SK-N-SH (cell line): ENCODE measurements around the gene FANCM. TPM values are rescaled to one million over a fixed set of nuclear protein-coding genes. Genes with fewer than 3 reads are reported as not detected.

Experiments used
- CTCF ChIA-PET: fragments of 300-600, 350-600 bp; formaldehyde crosslinking; extraction: SDS; loops from one replicate; lab custom pipeline; 2021; lab: Yijun Ruan, JAX
- POLR2A ChIA-PET: fragments of 350-600 bp; sonication (Branson Sonifier 250); formaldehyde crosslinking; extraction: SDS; loops from one replicate; lab custom pipeline; 2020; ENCODE audit warnings: antibody characterized with exemption, inconsistent platforms; lab: Yijun Ruan, JAX
- DNase-seq: peaks from one replicate; pipeline ENCODE4 v3.0.0; 2012
- H2AFZ ChIP-seq: fragments of 200-600 bp; sonication (generic); 2 replicates; pipeline ENCODE4 v1.8.1; 2016; ENCODE audit warnings: antibody characterized with exemption, mild to moderate bottlenecking, low read depth
- H3F3A ChIP-seq: fragments of 200-600 bp; sonication (generic); replicated peaks from 2 replicates; pipeline ENCODE3; 2016; ENCODE audit warnings: antibody characterized with exemption, mild to moderate bottlenecking; ENCODE audit not compliant: insufficient read depth
- H3K27ac ChIP-seq, 2 experiments: fragments of 200-500 bp in 1 of 2; fragments of 200-600 bp in 1 of 2; sonication (Bioruptor generic) in 1 of 2; sonication (generic), shearing (Covaris generic) in 1 of 2; 2 replicates each; pipeline versions ENCODE4 v1.5.1 to v1.6.1; 2014 to 2016; ENCODE audit warnings: low read depth in 2 of 2, inconsistent platforms in 1 of 2, low read length in 1 of 2, mild to moderate bottlenecking in 1 of 2, mixed read lengths in 1 of 2
- H3K27me3 ChIP-seq: fragments of 200-600 bp; sonication (generic), shearing (Covaris generic); 2 replicates; pipeline ENCODE4 v1.6.1; 2016; ENCODE audit warnings: mixed run types; ENCODE audit not compliant: insufficient read depth
- H3K36me3 ChIP-seq, 2 experiments: fragments of 200-500 bp in 1 of 2; fragments of 200-600 bp in 1 of 2; sonication (Bioruptor generic) in 1 of 2; sonication (generic) in 1 of 2; replicated peaks in 1 of 2; 2 replicates each; pipeline versions ENCODE3 to v1.5.1; 2014 to 2016; ENCODE audit warnings: low read length in 1 of 2, mild to moderate bottlenecking in 1 of 2; ENCODE audit not compliant: insufficient read depth in 2 of 2, control insufficient read depth in 1 of 2
- H3K4me1 ChIP-seq, 2 experiments: fragments of 200-500 bp in 1 of 2; fragments of 200-600 bp in 1 of 2; sonication (Bioruptor generic) in 1 of 2; sonication (generic), shearing (Covaris generic) in 1 of 2; 2 replicates each; pipeline versions ENCODE4 v1.5.1 to v1.6.1; 2014 to 2016; ENCODE audit warnings: low read depth in 1 of 2, low read length in 1 of 2, mixed run types in 1 of 2; ENCODE audit not compliant: insufficient read depth in 2 of 2, control insufficient read depth in 1 of 2
- H3K4me2 ChIP-seq: fragments of 200-600 bp; sonication (generic), shearing (Covaris generic); 2 replicates; pipeline ENCODE4 v1.6.1; 2017; ENCODE audit warnings: mixed run types
- H3K4me3 ChIP-seq, 2 experiments: fragments of 200-500 bp in 1 of 2; fragments of 200-600 bp in 1 of 2; sonication (Bioruptor generic) in 1 of 2; sonication (generic), shearing (Covaris generic) in 1 of 2; 2 replicates each; pipeline versions ENCODE4 v1.5.1 to v1.8.1; 2014 to 2016; ENCODE audit warnings: low read depth in 2 of 2, inconsistent platforms in 1 of 2, low read length in 1 of 2, mild to moderate bottlenecking in 1 of 2, mixed read lengths in 1 of 2, moderate library complexity in 1 of 2
- H3K79me2 ChIP-seq: fragments of 200-600 bp; sonication (generic); 2 replicates; pipeline ENCODE4 v1.8.1; 2017; ENCODE audit warnings: mild to moderate bottlenecking; ENCODE audit not compliant: insufficient read depth
- H3K9ac ChIP-seq: fragments of 200-600 bp; sonication (generic); 2 replicates; pipeline ENCODE4 v1.6.1; 2017; ENCODE audit warnings: mixed run types
- H3K9me2 ChIP-seq: fragments of 200-600 bp; sonication (generic); 2 replicates; pipeline ENCODE4 v1.6.1; 2017; ENCODE audit warnings: mixed run types
- H3K9me3 ChIP-seq: fragments of 200-600 bp; sonication (generic); 2 replicates; pipeline ENCODE4 v1.6.1; 2017; ENCODE audit warnings: mixed run types, mild to moderate bottlenecking, moderate library complexity
- H4K20me1 ChIP-seq: fragments of 200-600 bp; sonication (generic); 2 replicates; pipeline ENCODE4 v1.6.1; 2017; ENCODE audit warnings: mild to moderate bottlenecking, mixed run types; ENCODE audit not compliant: insufficient read depth
- EZH2phosphoT487 ChIP-seq: fragments of 200-600 bp; sonication (generic); IDR thresholded peaks from 2 replicates; pipeline ENCODE4 v1.6.1; 2017; ENCODE audit warnings: low read depth, mixed run types, mild to moderate bottlenecking, antibody characterized with exemption, moderate library complexity, borderline replicate concordance
- FOXJ3 ChIP-seq: sonication (generic); formaldehyde crosslinking; IDR thresholded peaks from 2 replicates; pipeline ENCODE4 v1.5.1; 2020; ENCODE audit warnings: mild to moderate bottlenecking, missing genetic modification reagents
- GABPA ChIP-seq: IDR thresholded peaks from 2 replicates; pipeline ENCODE4 v1.4.0; 2012; ENCODE audit warnings: low read depth, mild to moderate bottlenecking
- IRF3 ChIP-seq: fragments of 150-350 bp; IDR thresholded peaks from 2 replicates; pipeline ENCODE4 v1.6.1; 2016; ENCODE audit warnings: mild to moderate bottlenecking, low read depth, low read length
- MXI1 ChIP-seq: IDR thresholded peaks from 2 replicates; pipeline ENCODE4 v1.6.1; 2012; ENCODE audit warnings: mild to moderate bottlenecking, low read depth, low read length, improper control_type of control experiment
- NFIC ChIP-seq: IDR thresholded peaks from 2 replicates; pipeline ENCODE4 v1.4.0; 2012; ENCODE audit warnings: borderline replicate concordance
- POLR2AphosphoS5 ChIP-seq: IDR thresholded peaks from 2 replicates; pipeline ENCODE4 v1.6.1; 2012; ENCODE audit warnings: low read depth, low read length
- RCOR1 ChIP-seq: fragments of 150-350 bp; IDR thresholded peaks from 2 replicates; pipeline ENCODE4 v1.6.1; 2017; ENCODE audit warnings: antibody characterized with exemption, low read length
- RFX5 ChIP-seq: IDR thresholded peaks from 2 replicates; pipeline ENCODE4 v1.6.1; 2012; ENCODE audit warnings: mild to moderate bottlenecking, improper control_type of control experiment, low read length
- TEAD4 ChIP-seq: IDR thresholded peaks from 2 replicates; pipeline ENCODE4 v1.4.0; 2012; ENCODE audit warnings: mild to moderate bottlenecking, borderline replicate concordance; ENCODE audit not compliant: insufficient read depth
- YY1 ChIP-seq: IDR thresholded peaks from 2 replicates; pipeline ENCODE4 v1.4.0; 2012; ENCODE audit warnings: low read depth, mild to moderate bottlenecking
- WGBS: methylation state at CpG from one replicate; pipeline ENCODE4 v1.1.6; 2017; ENCODE audit warnings: low lambda C conversion rate; 5-methylcytosine and 5-hydroxymethylcytosine counted together
- polyA plus RNA-seq, 3 experiments: library from polyadenylated mRNA; depleted of rRNA; stranded (reverse); fragments of >200 nt; gene quantifications; 2 replicates each; pipeline ENCODE4 v1.2.3, GENCODE V29; 2012
- TF ChIP-seq, protein P1 (sequence below): fragments of 150-350 bp; IDR thresholded peaks from 2 replicates; pipeline ENCODE4 v1.6.1; 2017; ENCODE audit warnings: antibody characterized with exemption, low read length, low read depth, borderline replicate concordance
- TF ChIP-seq, protein P2 (sequence below): IDR thresholded peaks from 2 replicates; pipeline ENCODE4; 2012

Gene FANCM
- polyA plus RNA-seq, 1 of the 3 experiments (the other 2 are of a cell fraction): 0.67 TPM

DNA sequence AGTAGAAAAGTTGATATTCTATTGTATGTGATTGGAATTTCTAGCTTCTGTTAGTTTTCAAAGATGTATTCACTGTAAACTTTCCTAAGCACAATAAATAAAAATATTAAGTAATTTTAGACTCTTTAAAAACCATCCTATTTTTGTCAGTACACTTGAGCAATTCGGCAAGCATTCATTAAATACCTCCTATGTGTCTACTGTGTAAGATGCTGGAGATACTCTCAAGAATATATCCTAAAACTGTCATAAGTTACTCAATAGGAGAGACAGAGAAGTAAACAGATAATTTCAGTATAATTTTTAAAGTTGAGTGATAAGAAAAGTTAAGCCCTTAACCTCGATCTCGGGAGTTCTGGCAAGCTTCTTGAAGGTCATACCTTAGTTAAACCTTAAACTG lies 46.1 kb downstream of the FANCM start (continued):
- TF ChIP-seq EZH2phosphoT487 (no peak), POLR2AphosphoS5 (no peak), RCOR1 (no peak), MXI1 (no peak), FOXJ3 (CRISPR knock-in tag) (no peak)
- TF ChIP-seq, protein P1, sequence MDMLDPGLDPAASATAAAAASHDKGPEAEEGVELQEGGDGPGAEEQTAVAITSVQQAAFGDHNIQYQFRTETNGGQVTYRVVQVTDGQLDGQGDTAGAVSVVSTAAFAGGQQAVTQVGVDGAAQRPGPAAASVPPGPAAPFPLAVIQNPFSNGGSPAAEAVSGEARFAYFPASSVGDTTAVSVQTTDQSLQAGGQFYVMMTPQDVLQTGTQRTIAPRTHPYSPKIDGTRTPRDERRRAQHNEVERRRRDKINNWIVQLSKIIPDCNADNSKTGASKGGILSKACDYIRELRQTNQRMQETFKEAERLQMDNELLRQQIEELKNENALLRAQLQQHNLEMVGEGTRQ: no peak

DNA sequence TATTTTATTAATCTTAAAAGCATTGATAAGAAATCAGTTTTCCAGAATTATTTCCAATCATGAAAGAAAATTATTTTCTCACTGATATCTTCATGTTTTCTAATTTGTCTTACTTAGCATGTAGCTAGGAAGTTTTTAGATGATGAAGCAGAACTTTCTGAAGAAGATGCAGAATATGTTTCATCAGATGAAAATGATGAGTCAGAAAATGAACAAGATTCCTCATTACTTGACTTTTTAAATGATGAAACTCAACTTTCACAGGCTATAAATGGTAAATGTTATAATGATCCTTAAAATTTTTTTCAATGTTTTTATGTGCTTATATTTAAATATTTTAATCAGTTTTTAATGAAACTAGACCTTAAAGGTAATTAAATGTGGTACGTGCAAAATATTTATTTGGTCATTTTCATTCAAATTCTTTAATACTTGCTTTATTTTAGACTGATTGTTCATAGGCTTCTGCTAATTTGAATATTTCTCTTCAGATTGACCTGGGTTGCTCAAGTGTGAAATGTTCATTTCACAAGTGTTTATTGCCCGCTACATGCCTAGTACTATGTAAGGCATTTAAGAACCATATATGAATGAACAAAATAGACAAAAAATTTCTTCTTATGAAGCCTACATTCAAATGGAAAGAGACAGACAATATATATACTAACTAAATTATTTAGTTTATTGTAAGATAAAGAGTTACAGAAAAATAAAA lies 49.5 kb downstream of the FANCM start:
- Histone ChIP-seq H3K27me3 (no peaks in the 10 kb centered on the region), H3K79me2 (no peaks in the 10 kb centered on the region), H3K9me2 (no peaks in the 10 kb centered on the region), H3K4me3 (no peak overlapping the region), H3K36me3 (no peaks in the 10 kb centered on the region), H3K4me1 (no peaks in the 10 kb centered on the region), H4K20me1 (no peaks in the 10 kb centered on the region), H3K27ac (no peak overlapping the region), H3F3A (no peaks in the 10 kb centered on the region), H2AFZ (no peak overlapping the region), H3K9ac (no peak overlapping the region), H3K4me2 (no peak overlapping the region), H3K9me3 (no peaks in the 10 kb centered on the region)
- WGBS: 98% methylated on average over 2 of the region's 2 CpGs
- CTCF ChIA-PET: no interaction called here
- no peak for DNase-seq
- TF ChIP-seq NFIC: no peak
- POLR2A ChIA-PET: no interaction called here

DNA sequence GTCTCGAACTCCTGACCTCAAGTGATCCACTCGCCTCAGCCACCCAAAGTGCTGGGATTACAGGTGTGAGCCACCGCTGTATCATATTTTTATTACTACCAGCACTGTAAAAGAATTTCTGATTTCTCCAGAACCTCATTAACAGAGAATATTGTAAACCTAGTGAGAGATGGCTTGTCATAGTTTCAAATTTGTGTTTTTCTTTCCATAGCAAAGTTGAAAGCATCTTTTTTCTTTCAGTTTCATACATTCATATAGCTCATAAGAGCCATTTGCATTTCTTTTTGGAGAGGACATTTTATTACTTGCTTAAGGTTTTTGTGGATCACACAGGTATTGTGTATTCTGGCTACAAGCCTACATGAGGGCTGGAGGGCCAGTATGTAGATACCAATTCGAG lies 59.2 kb downstream of the FANCM start:
- CTCF ChIA-PET: interaction anchor here (0.9 kb wide), 1 partner anchor 282 kb away, joined by 3 read pairs; no protein-coding TSS in a partner anchor
- H4K20me1 ChIP-seq: no peaks in the 10 kb centered on the region
- H3K27me3 ChIP-seq: no peaks in the 10 kb centered on the region
- POLR2A ChIA-PET: no interaction called here
- no peaks in the 10 kb centered on the region for H3K79me2 ChIP-seq
- no peak overlapping the region for H3K9ac ChIP-seq
- no peak overlapping the region for H3K4me3 ChIP-seq
- DNase-seq: no peak
- no peaks in the 10 kb centered on the region for H3K9me3 ChIP-seq
- H3K4me2 ChIP-seq: no peak overlapping the region
- no peaks in the 10 kb centered on the region; a peak in 1 of 4 replicates for H3K4me1 ChIP-seq
- no peaks in the 10 kb centered on the region for H3K9me2 ChIP-seq
- H2AFZ ChIP-seq: no peak overlapping the region
- no peaks in the 10 kb centered on the region for H3K36me3 ChIP-seq
- 96% methylated on average over 2 of the region's 4 CpGs for WGBS
- TF ChIP-seq IRF3 (no peak), YY1 (no peak), FOXJ3 (CRISPR knock-in tag) (no peak), EZH2phosphoT487 (no peak), GABPA (no peak), RFX5 (no peak), TEAD4 (no peak)
- TF ChIP-seq, protein P2, sequence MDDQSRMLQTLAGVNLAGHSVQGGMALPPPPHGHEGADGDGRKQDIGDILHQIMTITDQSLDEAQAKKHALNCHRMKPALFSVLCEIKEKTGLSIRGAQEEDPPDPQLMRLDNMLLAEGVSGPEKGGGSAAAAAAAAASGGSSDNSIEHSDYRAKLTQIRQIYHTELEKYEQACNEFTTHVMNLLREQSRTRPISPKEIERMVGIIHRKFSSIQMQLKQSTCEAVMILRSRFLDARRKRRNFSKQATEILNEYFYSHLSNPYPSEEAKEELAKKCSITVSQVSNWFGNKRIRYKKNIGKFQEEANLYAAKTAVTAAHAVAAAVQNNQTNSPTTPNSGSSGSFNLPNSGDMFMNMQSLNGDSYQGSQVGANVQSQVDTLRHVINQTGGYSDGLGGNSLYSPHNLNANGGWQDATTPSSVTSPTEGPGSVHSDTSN: no peak
- H3K27ac ChIP-seq: no peak overlapping the region
- no peaks in the 10 kb centered on the region for H3F3A ChIP-seq
